Heart left ventricle (tissue), 16 donors: ENCODE results near the gene POLR1A. TPM values are rescaled to one million over a fixed set of nuclear protein-coding genes. Genes with fewer than 3 reads are reported as not detected.
A peak's percentile ranks its signal among the peaks of the same experiment; 100 is the strongest.

Source experiments
- ATAC-seq, 4 donors: fragments of 200-7000 bp; cut with Tn5 transposase; one replicate each; pipeline ENCODE4 v1.9.1; 2020 to 2022; ENCODE audit warnings: moderate library complexity in 4 of 4, mild to moderate bottlenecking in 3 of 4, moderate number of reproducible peaks in 1 of 4
- DNase-seq, 5 donors: peaks; one replicate each; pipeline ENCODE4 v3.0.0-alpha.2; 2020
- H3K27ac ChIP-seq, 12 donors: fragments of 200-600 bp; sonication (generic) in 4 of 12; one replicate each; pipeline versions ENCODE4 v1.5.0 to v1.8.0; 2016 to 2022; ENCODE audit warnings: mild to moderate bottlenecking in 2 of 12
- H3K27me3 ChIP-seq, 9 donors: fragments of 200-600 bp; sonication (generic) in 2 of 9; one replicate each; pipeline versions ENCODE4 v1.5.1 to v1.8.0; 2016 to 2022; ENCODE audit warnings: mild to moderate bottlenecking in 3 of 9
- H3K36me3 ChIP-seq, 9 donors: fragments of 200-600 bp; sonication (generic) in 2 of 9; one replicate each; pipeline versions ENCODE4 v1.5.0 to v1.8.0; 2018 to 2022; ENCODE audit warnings: mild to moderate bottlenecking in 2 of 9
- H3K4me1 ChIP-seq, 12 donors: fragments of 200-600 bp; sonication (generic) in 4 of 12; one replicate each; pipeline versions ENCODE4 v1.5.0 to v1.8.0; 2016 to 2022; ENCODE audit warnings: mild to moderate bottlenecking in 3 of 12
- H3K4me3 ChIP-seq, 12 donors: fragments of 200-600 bp; sonication (generic) in 4 of 12; one replicate each; pipeline versions ENCODE4 v1.5.0 to v1.8.0; 2017 to 2022; ENCODE audit warnings: mild to moderate bottlenecking in 9 of 12, moderate library complexity in 4 of 12
- H3K9me3 ChIP-seq, 12 donors: fragments of 200-600 bp; sonication (generic) in 4 of 12; one replicate each; pipeline versions ENCODE4 v1.5.0 to v1.8.0; 2016 to 2022; ENCODE audit warnings: mild to moderate bottlenecking in 1 of 12
- POLR2A ChIP-seq, 2 donors: fragments of 450-650 bp; IDR thresholded peaks; one replicate each; pipeline ENCODE4 v1.6.1; 2017; ENCODE audit warnings: antibody characterized with exemption in 2 of 2, mild to moderate bottlenecking in 2 of 2, moderate library complexity in 2 of 2
- WGBS, 4 donors: extraction: QIAGEN DNeasy Blood & Tissue Kit in 2 of 4; methylation state at CpG; one replicate each; pipeline versions ENCODE4 v1.1.5 to v1.1.7; 2013 to 2018; 5-methylcytosine and 5-hydroxymethylcytosine counted together
- intact Hi-C, 10 donors: fragments of 100-400 bp; cut with DNase I; formaldehyde crosslinking; loops; one replicate each; pipeline versions ENCODE4 v1.11.1 to v1.14.2; 2022
- polyA plus RNA-seq, 2 donors: library from polyadenylated mRNA; stranded (reverse); fragments of 200-250 nt; gene quantifications; one replicate each; pipeline ENCODE4 v1.2.3, GENCODE V29; 2013
- total RNA-seq, 9 donors: library from RNA; depleted of rRNA in 2 of 9; stranded (reverse); fragments of >200 nt in 2 of 9; fragmentation: NEBNext Ultra II Directional in 3 of 9; extraction: Animal tissue kit (Norgen Biotek cat#: 25700) in 3 of 9; gene quantifications; one replicate each; pipeline versions ENCODE4 v1.1.0 to v1.2.4, GENCODE V29; 2016 to 2023
- TF ChIP-seq, protein P1 (sequence below), 12 donors: fragments of 200-600 bp; sonication (generic) in 4 of 12; IDR thresholded peaks; one replicate each; pipeline versions ENCODE4 v1.5.0 to v1.8.0; 2018 to 2022; ENCODE audit warnings: antibody characterized with exemption in 12 of 12, mild to moderate bottlenecking in 5 of 12
- donor health status: ischemic (EF 13 %, LVEDD 7.1; RV severe dilation, severe dysfunction).
- donor health status: healthy with polysubstance abuse.
- donor health status: DM: no; HTN: yes; CAD: no.
- donor health status: DM: no; HTN: no; CAD: no.
- donor health status: ischemic (EF 25% LVEDD 6.9; RV normal size, moderate dysfunction).
- donor health status: ischemic (EF 25% LVEDD 5.7; RV mildly dilated, moderate dysfunction).
- donor health status: healthy.
- donor health status: DM: yes; HTN: yes; CAD: no.
- donor health status: ischemic (EF 35%, LVEDD 5.7; RV mildly dilated, moderate dysfunction).
- donor health status: nonischemic (EF 11% LVEDD 7.7; RV severe dilation, severe dysfunction).
- donor health status: DM: yes; HTN: yes; CAD: no.
- donor health status: PGD.
- donor health status: ischemic (EF 29% LVEDD 5.4; RV normal size, mild dysfunction).
- donor health status: nonischemic (EF 23%, LVEDD 6.1; RV moderate dilation, normal function).

Gene POLR1A
- total and polyA plus RNA-seq, 11 donors: 4.2 to 25.4 (median 17.7) TPM

DNA sequence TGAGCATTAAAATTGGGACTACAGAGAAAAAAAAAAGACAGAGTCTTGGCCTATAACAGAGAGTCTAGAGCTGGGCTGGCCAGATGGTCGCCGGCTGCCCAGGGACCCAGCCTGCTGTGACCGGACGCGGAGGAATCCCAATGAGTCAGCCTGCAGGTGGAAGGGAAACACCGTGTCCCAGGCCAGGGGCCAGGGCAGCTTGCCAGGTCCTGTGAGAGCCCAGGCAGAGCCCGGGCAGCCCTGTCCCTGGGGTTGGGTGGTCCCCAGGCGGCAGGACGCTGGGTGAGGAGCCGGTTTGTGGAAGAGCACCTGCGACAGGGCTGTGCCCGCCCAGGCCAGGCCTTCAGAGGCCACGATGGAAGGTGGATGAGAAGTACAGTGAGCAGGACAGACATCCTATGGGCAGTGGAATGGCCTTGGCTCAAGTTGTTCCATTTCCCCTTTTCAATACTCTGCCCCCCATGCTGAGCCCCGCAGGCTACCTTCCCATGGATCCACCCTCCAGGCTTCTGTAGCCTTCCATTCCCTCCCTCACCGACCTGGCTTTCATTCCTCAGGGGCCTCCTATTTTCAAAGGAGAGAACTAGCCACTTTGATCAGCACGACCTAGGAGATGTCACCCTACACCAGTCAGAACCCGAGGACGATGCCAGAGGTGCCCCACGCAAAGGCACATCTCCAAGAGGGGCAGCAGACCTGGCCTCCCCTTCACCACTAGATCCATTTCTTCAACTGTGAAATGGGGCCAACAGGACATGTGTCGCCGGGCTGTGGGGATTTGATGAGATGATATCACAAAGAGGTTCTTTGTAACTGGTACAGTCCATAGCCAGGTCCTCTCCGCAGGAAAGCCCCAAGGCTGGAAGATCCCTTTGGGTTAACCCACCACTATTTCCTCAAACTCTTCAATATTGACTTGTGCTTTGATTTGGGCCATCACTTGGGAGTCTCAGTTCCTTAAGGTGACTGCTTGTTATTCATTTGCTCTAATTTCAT lies 87.5 kb downstream of the POLR1A start:
- 63 to 67% (median 65%) methylated on average over 22 of the region's 22 CpGs for WGBS, 4 donors
- no peak overlapping the region for H3K4me3 ChIP-seq
- peak; percentile 19 to 62 (median 48) for ATAC-seq
- TF ChIP-seq, protein P1, sequence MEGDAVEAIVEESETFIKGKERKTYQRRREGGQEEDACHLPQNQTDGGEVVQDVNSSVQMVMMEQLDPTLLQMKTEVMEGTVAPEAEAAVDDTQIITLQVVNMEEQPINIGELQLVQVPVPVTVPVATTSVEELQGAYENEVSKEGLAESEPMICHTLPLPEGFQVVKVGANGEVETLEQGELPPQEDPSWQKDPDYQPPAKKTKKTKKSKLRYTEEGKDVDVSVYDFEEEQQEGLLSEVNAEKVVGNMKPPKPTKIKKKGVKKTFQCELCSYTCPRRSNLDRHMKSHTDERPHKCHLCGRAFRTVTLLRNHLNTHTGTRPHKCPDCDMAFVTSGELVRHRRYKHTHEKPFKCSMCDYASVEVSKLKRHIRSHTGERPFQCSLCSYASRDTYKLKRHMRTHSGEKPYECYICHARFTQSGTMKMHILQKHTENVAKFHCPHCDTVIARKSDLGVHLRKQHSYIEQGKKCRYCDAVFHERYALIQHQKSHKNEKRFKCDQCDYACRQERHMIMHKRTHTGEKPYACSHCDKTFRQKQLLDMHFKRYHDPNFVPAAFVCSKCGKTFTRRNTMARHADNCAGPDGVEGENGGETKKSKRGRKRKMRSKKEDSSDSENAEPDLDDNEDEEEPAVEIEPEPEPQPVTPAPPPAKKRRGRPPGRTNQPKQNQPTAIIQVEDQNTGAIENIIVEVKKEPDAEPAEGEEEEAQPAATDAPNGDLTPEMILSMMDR (IDR thresholded peaks at IDR 0.05): no peak
- no peak for TF ChIP-seq POLR2A (IDR thresholded peaks at IDR 0.05)
- peaks cover 0 to 54% (median 3%) of the 10 kb centered on the region in 9 donors for H3K27me3 ChIP-seq
- no peaks in the 10 kb centered on the region for H3K36me3 ChIP-seq
- H3K4me1 ChIP-seq: peaks cover 0 to 27% (median 14%) of the 10 kb centered on the region in 12 donors
- intact Hi-C loops: no loop called here
- peaks cover 0 to 14% (median 7%) of the 10 kb centered on the region in 12 donors for H3K9me3 ChIP-seq
- DNase-seq: peak in 3 of 5 donors; percentile 68 to 83 (median 72)
- H3K27ac ChIP-seq: peak overlapping the region in 1 of 12 donors; percentile 85

DNA sequence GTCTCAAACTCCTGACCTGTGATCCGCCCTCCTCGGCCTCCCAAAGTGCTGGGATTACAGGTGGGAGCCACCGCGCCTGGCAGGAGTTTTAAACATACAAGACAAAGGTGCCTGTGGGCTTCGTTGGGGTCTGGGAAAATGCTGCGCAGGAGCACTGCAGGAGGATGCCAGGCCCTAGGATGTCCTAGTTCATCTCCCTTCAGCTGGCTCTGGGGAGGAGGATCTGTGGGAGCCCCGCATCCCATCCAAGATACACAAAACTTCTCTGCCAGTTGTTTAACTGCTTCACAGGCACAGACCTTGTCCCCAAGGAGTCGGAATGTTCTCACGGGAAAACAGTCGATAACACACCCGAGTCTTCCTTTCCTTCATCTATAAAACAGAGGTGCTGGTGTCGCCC lies 89.1 kb downstream of the POLR1A start:
- Histone ChIP-seq H3K27ac (peak overlapping the region in 1 of 12 donors; percentile 85), H3K36me3 (no peaks in the 10 kb centered on the region), H3K4me3 (no peak overlapping the region), H3K27me3 (peaks cover 0 to 56% (median 3%) of the 10 kb centered on the region in 9 donors), H3K4me1 (peaks cover 0 to 26% (median 14%) of the 10 kb centered on the region in 12 donors), H3K9me3 (peaks cover 0 to 15% (median 7%) of the 10 kb centered on the region in 12 donors)
- intact Hi-C loops: no loop called here
- TF ChIP-seq, protein P1 (IDR thresholded peaks at IDR 0.05): no peak
- TF ChIP-seq POLR2A (IDR thresholded peaks at IDR 0.05): no peak
- WGBS, 4 donors: 85 to 92% (median 89%) methylated on average over 12 of the region's 12 CpGs
- DNase-seq (no peak), ATAC-seq (no peak)

DNA sequence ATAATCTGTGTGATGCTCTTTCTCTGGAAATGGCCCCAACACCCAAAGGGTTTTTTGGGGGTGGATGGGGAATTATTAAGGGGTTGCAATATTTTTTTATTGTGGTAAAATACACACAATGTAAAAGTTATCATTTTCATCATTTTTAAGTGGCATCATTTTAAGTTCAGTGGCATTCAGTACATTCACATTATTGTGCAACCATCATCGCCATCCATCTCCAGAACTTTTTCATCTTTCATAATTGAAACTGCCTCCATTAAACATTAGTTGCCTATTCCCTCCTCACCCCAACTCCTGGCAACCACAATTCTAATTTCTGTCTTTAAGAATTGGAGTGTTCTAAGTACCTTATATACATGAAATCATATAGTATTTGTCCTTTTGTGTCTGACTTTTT lies 90.0 kb downstream of the POLR1A start:
- WGBS, 4 donors: 95 to 100% (median 97%) methylated on average over 1 of the region's 1 CpG
- Histone ChIP-seq H3K27me3 (peaks cover 0 to 57% (median 3%) of the 10 kb centered on the region in 9 donors), H3K27ac (no peak overlapping the region), H3K9me3 (peaks cover 0 to 15% (median 7%) of the 10 kb centered on the region in 12 donors), H3K36me3 (no peaks in the 10 kb centered on the region), H3K4me1 (peaks cover 0 to 22% (median 9%) of the 10 kb centered on the region in 12 donors), H3K4me3 (no peak overlapping the region)
- intact Hi-C loops: no loop called here
- ATAC-seq (no peak), DNase-seq (no peak)
- TF ChIP-seq POLR2A (IDR thresholded peaks at IDR 0.05): no peak
- TF ChIP-seq, protein P1 (IDR thresholded peaks at IDR 0.05): no peak

DNA sequence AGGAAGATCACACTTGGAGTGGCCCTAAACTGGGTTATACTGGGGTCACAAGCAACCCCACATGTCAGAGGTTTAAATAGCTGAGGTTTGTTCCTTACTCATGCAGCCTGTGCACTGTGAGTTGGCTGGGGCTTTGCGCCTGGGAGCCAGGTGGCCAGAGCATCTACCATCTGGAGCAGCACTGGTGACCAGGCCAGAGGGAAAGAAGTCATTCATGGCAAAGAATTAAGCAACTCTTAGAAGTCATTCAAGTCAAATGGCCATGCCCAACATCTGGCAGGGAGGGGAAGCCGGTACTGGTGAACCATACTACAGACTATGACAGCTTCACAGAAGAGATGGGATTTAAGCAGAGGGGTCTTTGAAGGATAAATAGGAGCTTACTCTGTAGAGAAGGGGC lies 90.7 kb downstream of the POLR1A start:
- H3K4me1 ChIP-seq: peaks cover 0 to 22% (median 8%) of the 10 kb centered on the region in 12 donors
- intact Hi-C loops: no loop called here
- ATAC-seq (no peak), DNase-seq (peak in 1 of 5 donors; percentile 14)
- peaks cover 0 to 15% (median 7%) of the 10 kb centered on the region in 12 donors for H3K9me3 ChIP-seq
- peaks cover 0 to 57% (median 3%) of the 10 kb centered on the region in 9 donors for H3K27me3 ChIP-seq
- H3K4me3 ChIP-seq: no peak overlapping the region
- 96 to 99% (median 97%) methylated on average over 2 of the region's 2 CpGs for WGBS, 4 donors
- H3K27ac ChIP-seq: no peak overlapping the region
- no peaks in the 10 kb centered on the region for H3K36me3 ChIP-seq
- TF ChIP-seq POLR2A (IDR thresholded peaks at IDR 0.05): no peak
- TF ChIP-seq, protein P1 (IDR thresholded peaks at IDR 0.05): no peak
